22Rv1 (cell line): ENCODE data around the gene ATG9B.

Experiments
- ZFX ChIP-seq: fragments of 450-650 bp; IDR thresholded peaks from 2 replicates; pipeline ENCODE4 v1.6.1; 2017; ENCODE audit warnings: antibody characterized with exemption, borderline replicate concordance
- TF ChIP-seq, protein P1 (sequence below): fragments of 450-650 bp; IDR thresholded peaks from 2 replicates; pipeline ENCODE4 v1.5.1; 2017; ENCODE audit warnings: mild to moderate bottlenecking

DNA sequence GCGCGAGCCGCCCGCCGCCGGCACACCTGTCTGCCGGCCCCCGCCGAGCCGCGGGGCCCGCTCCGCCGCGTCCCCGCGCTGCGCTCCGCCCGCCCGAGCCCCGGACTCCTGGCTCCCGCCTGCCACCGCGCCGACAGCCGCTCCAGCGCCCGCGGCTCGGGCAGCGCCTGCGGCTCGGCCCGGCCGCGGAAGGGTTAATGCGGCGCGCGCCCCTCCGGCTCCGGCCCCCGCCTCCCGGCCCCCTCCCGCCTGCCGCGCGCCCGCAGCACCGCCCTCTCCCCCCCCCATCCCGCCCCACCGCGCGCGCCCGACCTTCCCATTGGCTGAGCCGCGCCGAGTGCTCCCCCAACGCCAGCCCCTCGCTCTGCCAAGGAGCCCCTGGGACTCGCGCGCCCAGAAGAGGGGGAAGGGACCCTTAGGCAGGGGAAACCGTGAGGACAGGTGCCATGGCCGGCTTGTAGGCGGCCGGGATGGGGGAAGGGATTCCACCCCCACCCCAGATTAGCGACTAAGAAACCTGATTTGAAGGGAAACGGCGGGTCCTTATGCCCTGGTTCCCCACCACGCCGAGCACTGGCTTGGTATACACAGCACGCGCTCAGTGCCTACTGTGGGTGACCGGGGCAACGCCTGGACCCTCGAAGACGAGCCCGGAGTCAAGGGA lies 46.0 kb downstream of the ATG9B start, which contains the start of gene KCNH2:
- TF ChIP-seq, protein P1, sequence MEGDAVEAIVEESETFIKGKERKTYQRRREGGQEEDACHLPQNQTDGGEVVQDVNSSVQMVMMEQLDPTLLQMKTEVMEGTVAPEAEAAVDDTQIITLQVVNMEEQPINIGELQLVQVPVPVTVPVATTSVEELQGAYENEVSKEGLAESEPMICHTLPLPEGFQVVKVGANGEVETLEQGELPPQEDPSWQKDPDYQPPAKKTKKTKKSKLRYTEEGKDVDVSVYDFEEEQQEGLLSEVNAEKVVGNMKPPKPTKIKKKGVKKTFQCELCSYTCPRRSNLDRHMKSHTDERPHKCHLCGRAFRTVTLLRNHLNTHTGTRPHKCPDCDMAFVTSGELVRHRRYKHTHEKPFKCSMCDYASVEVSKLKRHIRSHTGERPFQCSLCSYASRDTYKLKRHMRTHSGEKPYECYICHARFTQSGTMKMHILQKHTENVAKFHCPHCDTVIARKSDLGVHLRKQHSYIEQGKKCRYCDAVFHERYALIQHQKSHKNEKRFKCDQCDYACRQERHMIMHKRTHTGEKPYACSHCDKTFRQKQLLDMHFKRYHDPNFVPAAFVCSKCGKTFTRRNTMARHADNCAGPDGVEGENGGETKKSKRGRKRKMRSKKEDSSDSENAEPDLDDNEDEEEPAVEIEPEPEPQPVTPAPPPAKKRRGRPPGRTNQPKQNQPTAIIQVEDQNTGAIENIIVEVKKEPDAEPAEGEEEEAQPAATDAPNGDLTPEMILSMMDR, result no peak
- TF ChIP-seq ZFX, result no peak
